ENCODE data around the gene TBC1D21.
A peak's percentile ranks its signal among the peaks of the same experiment; 100 is the strongest.

TBC1D21 gene

DNA sequence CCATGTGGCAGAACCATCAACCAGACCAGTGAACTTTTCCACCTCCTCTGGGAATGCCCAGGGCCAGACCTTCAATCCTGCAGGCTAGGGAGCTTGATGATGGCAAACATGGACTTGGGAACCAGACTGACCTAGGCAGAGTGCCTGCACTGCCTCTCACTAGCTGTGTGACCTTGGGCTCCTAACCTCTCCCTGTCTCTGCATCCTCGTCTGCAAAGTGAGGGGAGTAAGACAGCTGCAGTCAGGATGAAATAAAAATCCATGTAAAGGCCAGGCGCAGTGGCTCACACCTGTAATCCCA, 35.4 kb downstream of the TBC1D21 start:
- DNase-seq (ENCODE audit: low spot score): no peak

- DNase-seq (ENCODE audit: low spot score): no peak
Observed at GRCh38 chr15:73909651-73910050, 36.3 kb downstream of the TBC1D21 start.

DNA sequence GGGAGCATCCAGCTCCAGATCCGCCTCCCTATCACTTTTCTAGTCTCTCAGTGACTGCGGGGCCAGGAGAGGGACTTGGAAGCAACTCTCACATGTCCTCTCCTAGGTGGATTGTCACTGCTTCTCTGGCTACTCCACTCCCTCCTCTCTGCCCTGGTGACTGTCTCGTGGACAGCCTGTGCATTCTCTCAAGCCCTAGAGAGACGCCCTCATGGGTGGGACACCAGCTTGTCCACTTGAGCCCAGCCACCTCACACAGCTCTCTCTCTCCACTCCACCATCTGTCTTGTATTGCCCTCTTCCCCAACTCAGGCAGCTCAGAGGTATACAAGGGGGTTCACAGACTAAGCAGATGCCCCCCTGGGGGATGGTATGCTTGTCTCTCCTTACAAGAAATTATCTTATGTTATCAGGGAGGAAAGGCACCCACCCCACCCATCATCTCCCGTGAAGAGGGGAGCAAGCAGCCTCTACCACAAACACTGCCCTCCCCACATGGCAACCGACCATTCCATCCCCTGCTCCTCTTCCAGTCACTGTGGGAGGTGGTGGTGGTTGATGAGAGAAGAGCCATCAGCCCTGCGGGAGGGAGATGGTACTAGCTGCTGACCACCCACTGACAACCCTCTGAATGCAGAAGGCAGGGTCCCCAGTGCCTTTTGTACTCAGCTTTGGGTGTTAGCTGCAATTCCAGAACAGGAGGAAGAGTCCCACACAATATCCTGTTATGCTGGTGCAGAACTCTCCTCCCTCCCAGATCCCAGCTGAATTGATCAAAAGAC, 37.3 kb downstream of the TBC1D21 start:
- no peak for DNase-seq (ENCODE audit: low spot score)

DNA sequence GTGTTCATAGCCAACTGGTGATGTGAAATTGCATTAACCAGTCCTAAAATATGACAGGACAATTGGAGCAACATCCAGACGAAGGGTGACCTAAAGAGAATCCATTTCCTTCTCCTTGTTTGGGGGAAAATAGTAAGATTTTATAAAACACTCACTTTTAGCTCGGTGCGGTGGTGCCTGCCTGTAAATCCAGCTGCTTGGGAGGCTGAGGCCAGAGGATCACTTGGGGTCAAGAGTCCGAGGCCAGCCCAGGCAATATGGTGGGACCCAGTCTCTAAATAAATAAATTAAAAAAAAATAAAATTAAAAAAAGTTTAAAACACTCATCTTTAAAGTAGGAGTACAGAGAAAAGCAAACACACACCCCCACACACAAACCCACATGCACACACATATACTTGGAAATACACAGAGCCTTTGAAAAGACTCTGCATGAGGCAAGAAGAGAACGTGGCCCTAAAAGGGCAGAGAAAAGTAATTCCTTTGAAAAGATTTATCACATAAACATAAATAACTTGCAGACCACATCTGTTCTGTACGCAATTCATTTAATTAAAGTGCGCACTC, 38.7 kb downstream of the TBC1D21 start:
- no peak for DNase-seq (ENCODE audit: low spot score)

GRCh38 chr15:73914145-73914544, 40.8 kb downstream of the TBC1D21 start:
- DNase-seq (ENCODE audit: low spot score): no peak

GRCh38 chr15:73915082-73915481, 41.7 kb downstream of the TBC1D21 start:
- DNase-seq (ENCODE audit: low spot score): no peak

GRCh38 chr15:73918784-73919183, 45.4 kb downstream of the TBC1D21 start:
- DNase-seq (ENCODE audit: low spot score): no peak

- DNase-seq (ENCODE audit: low spot score): no peak
Observed at GRCh38 chr15:73919706-73920105, 46.3 kb downstream of the TBC1D21 start.

- no peak for DNase-seq (ENCODE audit: low spot score)
Observed at GRCh38 chr15:73921254-73921925, 48.0 kb downstream of the TBC1D21 start.

- DNase-seq (ENCODE audit: low spot score): no peak
Observed at GRCh38 chr15:73922186-73923151, 49.1 kb downstream of the TBC1D21 start.

- no peak for DNase-seq (ENCODE audit: low spot score)
Observed at GRCh38 chr15:73923156-73923487, 49.8 kb downstream of the TBC1D21 start.

DNA sequence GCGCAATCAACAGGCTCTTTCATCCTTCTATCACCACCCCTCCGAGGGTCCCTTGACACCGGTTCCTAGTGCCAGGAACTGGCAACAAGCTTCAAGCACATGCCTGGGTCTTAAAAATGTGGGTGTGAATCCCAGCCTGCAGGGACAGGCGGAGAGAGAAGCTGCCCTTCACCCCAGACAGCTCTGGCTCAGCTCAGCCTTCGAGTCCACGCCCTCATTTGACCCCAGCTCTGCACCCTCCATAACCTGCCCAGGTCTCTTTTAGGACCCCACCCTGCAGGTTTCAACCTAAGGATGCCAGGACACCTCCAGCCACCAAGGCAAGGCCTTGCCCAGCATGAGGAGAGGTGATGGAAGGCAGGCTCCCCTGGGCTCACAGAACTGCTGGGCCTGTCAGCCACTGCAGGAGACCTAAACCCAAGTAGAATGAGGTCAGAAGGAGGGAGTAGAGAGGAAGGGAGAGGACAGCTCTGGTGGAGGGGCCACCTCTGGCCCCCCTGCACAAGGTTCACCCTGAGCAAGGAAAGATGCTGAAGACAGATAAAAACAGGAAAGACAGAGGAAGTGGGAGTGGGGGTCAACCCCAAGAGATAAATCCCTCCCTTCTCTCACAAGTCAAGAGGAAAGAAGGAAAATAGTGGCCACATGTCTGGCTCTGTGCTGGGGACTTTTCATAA, 50.3 kb downstream of the TBC1D21 start:
- no peak for DNase-seq (ENCODE audit: low spot score)

- DNase-seq (ENCODE audit: low spot score): no peak
Observed at GRCh38 chr15:73924171-73924921, 51.0 kb downstream of the TBC1D21 start.

GRCh38 chr15:73925848-73926218, 52.5 kb downstream of the TBC1D21 start:
- DNase-seq (ENCODE audit: low spot score): no peak

DNA sequence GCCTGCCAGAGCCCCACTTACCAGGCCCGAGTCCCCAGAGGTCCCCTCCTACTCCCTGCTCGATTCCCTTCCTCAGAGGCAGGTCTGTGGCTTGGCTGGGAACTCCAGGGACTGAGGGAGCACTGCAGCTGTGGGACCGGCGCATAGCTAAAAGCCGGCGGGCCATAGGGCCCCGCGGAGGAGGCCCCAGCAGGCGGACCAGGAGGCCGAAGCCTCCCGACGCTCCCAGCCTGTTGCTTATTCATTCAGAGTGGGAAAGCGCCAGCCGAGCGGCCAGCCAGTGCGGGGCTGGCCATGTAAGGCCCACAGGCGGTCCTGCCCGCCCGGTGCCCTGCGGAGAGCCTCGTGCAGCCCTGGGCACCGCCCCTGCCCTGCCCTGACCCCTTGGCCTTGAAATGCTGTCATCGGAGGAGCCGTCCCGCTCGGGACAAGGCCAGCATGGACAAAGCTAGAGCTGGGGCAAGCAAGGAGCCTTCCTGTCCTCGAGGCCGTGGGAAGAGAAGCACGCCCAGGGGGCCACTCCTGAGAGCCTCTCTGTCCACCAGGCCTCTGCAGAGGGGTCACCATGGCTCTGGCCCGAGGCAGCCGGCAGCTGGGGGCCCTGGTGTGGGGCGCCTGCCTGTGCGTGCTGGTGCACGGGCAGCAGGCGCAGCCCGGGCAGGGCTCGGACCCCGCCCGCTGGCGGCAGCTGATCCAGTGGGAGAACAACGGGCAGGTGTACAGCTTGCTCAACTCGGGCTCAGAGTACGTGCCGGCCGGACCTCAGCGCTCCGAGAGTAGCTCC, 53.0 kb downstream of the TBC1D21 start, which contains the start of gene LOXL1:
TSS of gene LOXL1 (plus strand) at position 244 of the 784 bp plus-strand sequence. CDS start at position 566, 322 bp downstream.
- DNase-seq (ENCODE audit: low spot score): peak; percentile 88

GRCh38 chr15:73927003-73927475, 53.7 kb downstream of the TBC1D21 start:
- peak; percentile 76 for DNase-seq (ENCODE audit: low spot score)

DNA sequence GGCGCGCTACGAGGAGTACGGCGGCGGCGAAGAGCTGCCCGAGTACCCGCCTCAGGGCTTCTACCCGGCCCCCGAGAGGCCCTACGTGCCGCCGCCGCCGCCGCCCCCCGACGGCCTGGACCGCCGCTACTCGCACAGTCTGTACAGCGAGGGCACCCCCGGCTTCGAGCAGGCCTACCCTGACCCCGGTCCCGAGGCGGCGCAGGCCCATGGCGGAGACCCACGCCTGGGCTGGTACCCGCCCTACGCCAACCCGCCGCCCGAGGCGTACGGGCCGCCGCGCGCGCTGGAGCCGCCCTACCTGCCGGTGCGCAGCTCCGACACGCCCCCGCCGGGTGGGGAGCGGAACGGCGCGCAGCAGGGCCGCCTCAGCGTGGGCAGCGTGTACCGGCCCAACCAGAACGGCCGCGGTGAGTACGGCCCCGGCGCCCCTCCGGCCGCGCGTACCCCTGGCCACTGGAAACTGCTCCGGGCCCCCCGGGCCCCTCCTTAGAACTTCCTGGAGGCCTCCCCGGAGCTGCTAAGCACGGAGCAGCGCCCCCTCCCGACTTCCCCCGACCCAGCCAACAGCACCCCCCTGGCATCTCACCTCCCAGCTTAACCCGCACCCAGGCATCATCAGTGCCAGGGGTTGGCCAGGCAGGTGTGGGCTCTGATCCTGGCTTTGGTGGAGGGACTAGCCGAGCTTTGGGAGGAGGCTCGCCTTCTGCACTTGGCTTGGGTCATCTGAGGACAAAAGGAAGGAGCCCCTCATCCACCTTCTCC, 54.3 kb downstream of the TBC1D21 start:
- peak; percentile 94 for DNase-seq (ENCODE audit: low spot score)

- DNase-seq (ENCODE audit: low spot score): no peak
Observed at GRCh38 chr15:73928241-73928579, 54.8 kb downstream of the TBC1D21 start.

- no peak for DNase-seq (ENCODE audit: low spot score)
Observed at GRCh38 chr15:73928971-73929627, 55.7 kb downstream of the TBC1D21 start.

Data from HuH-7.5 (cell line).